ENCODE measurements around the gene ARID3A.

Gene ARID3A

GRCh38 chr19:973726-974563 is 48.1 kb downstream of the ARID3A start:
- DNase-seq: no peak
- TF ChIP-seq GATA1 (IDR thresholded peaks at IDR 0.05; ENCODE audit: low read depth, low read length) (no peak), POLR2A (IDR thresholded peaks at IDR 0.05; ENCODE audit: low read length) (no peak)

- TF ChIP-seq POLR2A (IDR thresholded peaks at IDR 0.05; ENCODE audit: low read length): no peak
- TF ChIP-seq GATA1 (IDR thresholded peaks at IDR 0.05; ENCODE audit: low read depth, low read length): no peak
- DNase-seq: no peak
These were observed 48.9 kb downstream of the ARID3A start for GRCh38 chr19:974564-975257.

DNA sequence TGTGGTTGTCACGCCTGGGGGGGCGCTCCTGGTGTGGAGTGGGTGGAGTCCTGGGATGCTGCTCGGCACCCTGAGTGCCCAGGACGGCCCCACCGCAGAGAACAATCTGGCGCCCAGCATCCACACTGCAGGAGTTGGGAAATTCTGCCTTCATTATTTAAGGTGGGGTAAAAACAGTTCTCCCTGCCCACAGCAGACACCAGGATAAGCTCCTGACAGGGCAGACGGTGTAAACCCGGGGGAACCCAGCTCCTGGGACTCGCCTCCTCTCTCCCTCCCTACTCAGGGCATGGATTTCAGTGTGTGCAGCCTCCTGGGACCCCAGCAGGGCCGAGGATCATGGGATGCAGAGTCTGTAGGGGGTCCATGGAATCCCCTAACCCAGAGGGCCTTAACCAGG is 50.6 kb downstream of the ARID3A start:
- DNase-seq: no peak
- no peak for TF ChIP-seq POLR2A (IDR thresholded peaks at IDR 0.05; ENCODE audit: low read length)
- TF ChIP-seq GATA1 (IDR thresholded peaks at IDR 0.05; ENCODE audit: low read depth, low read length): no peak

DNA sequence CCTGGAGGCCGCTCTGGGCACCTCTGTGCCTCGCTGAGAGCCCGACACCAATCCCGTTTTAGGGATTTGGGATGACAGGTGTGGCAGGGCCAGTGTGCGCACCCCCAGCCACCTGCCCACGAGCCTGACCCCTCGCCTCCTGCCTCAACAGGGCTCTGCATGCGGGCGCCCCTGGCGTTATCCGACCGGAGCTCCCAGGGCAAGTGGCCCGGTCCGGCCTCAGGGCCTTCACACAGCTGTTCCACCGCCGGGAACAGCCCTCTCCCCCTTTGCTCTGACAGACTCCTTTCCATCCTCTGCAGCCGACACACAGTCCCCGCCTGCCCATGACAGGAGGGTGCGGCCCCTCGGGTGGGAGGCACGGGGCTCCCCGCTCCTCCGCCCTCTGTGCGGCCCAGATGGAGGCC is 51.2 kb downstream of the ARID3A start:
- no peak for DNase-seq
- TF ChIP-seq POLR2A (IDR thresholded peaks at IDR 0.05; ENCODE audit: low read length) (no peak), GATA1 (IDR thresholded peaks at IDR 0.05; ENCODE audit: low read depth, low read length) (no peak)

- no peak for DNase-seq
- TF ChIP-seq POLR2A (IDR thresholded peaks at IDR 0.05; ENCODE audit: low read length) (no peak), GATA1 (IDR thresholded peaks at IDR 0.05; ENCODE audit: low read depth, low read length) (no peak)
These were observed 53.5 kb downstream of the ARID3A start for GRCh38 chr19:979318-979741.

GRCh38 chr19:980133-980998 is 54.5 kb downstream of the ARID3A start:
- DNase-seq: no peak
- TF ChIP-seq POLR2A (IDR thresholded peaks at IDR 0.05; ENCODE audit: low read length): no peak
- TF ChIP-seq GATA1 (IDR thresholded peaks at IDR 0.05; ENCODE audit: low read depth, low read length): no peak

DNA sequence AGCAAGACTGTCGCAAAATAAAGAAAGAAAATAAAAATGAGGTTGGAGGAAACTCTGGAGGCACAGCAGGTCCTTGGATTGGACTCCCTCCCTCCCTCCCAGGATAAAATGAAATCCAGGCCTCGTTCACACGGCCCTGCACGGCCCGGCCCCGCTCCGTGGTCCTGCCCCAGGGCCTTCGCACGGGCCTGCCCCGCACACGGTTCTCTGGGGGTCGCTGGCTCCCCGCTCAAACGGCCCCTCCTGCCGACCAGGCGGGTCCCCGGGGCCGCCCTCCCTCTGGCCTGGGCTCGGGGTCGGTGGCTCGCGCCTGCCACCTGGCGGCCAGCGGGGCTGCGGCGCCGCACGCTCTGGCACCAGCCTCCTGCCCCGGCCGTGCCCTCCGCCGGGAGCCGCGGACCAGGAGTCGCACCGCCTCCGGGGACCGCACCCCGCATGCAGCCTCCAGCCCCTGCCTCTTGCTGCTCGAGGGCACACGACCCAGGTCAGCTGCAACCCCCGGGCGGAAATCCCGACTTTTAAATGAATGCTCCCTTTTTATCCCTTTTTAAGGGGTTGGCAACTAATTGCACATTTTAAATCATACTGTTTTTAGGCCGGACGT is 56.8 kb downstream of the ARID3A start:
- DNase-seq: peak; percentile 81 to 89

GRCh38 chr19:984165-984967 is 58.5 kb downstream of the ARID3A start, which contains the start of gene WDR18:
WDR18 (plus strand) TSS chr19:984345; CDS start chr19:984354, 9 bp downstream.
- TF ChIP-seq POLR2A (IDR thresholded peaks at IDR 0.05; ENCODE audit: low read length) (peak; percentile 74), GATA1 (IDR thresholded peaks at IDR 0.05; ENCODE audit: low read depth, low read length) (no peak)

More for the DNA sequence above, 56.8 kb downstream of the ARID3A start:
- TF ChIP-seq GATA1 (IDR thresholded peaks at IDR 0.05; ENCODE audit: low read depth, low read length) (no peak), POLR2A (IDR thresholded peaks at IDR 0.05; ENCODE audit: low read length) (no peak)

GRCh38 chr19:986083-986482 is 60.2 kb downstream of the ARID3A start:
- DNase-seq: no peak
- TF ChIP-seq POLR2A (IDR thresholded peaks at IDR 0.05; ENCODE audit: low read length): no peak

More at GRCh38 chr19:984165-984967, 58.5 kb downstream of the ARID3A start, which contains the start of gene WDR18:
- DNase-seq: peak; percentile 93 to 96

DNA sequence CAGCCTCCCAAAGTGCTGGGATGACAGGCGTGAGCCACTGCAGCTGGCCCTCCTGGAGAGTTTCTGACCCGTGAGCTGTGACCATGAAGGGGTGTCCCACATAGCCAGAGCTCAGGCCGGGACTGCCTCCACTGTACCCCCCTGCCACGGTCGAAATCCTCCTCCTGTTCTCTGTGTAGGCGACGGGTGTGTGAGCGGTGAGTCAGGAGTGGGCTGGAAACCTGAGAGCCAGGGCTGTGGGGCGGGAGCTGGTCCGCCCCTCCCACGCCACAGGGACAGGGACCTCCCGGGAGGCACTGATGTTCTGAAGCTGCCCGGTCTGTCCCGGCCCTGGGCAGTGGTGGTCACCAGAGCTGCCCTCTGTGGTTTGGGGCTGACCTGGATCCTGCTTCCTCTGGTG is 62.2 kb downstream of the ARID3A start:
- no peak for TF ChIP-seq GATA1 (IDR thresholded peaks at IDR 0.05; ENCODE audit: low read depth, low read length)
- TF ChIP-seq POLR2A (IDR thresholded peaks at IDR 0.05; ENCODE audit: low read length): no peak
- no peak for DNase-seq

DNA sequence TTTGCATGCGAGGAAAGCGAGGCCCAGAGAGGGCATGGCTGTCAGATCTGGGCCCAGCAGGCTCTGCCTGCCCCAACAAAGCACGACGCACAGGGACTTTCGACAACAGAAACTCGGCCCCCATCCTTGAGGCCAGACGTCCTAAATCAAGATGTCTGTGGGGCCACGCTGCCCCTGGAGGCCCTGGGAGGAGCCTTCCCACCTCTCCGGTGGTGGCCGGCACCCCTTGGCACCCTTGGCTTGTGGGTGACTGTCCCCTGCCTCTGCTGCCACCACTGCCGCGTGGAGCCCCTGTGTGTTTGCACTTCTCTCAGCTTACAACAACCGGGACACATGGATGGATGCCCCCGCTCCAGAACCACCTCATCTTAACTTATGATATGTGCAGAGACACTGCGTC is 62.7 kb downstream of the ARID3A start:
- no peak for TF ChIP-seq GATA1 (IDR thresholded peaks at IDR 0.05; ENCODE audit: low read depth, low read length)
- no peak for TF ChIP-seq POLR2A (IDR thresholded peaks at IDR 0.05; ENCODE audit: low read length)
- no peak for DNase-seq

DNA sequence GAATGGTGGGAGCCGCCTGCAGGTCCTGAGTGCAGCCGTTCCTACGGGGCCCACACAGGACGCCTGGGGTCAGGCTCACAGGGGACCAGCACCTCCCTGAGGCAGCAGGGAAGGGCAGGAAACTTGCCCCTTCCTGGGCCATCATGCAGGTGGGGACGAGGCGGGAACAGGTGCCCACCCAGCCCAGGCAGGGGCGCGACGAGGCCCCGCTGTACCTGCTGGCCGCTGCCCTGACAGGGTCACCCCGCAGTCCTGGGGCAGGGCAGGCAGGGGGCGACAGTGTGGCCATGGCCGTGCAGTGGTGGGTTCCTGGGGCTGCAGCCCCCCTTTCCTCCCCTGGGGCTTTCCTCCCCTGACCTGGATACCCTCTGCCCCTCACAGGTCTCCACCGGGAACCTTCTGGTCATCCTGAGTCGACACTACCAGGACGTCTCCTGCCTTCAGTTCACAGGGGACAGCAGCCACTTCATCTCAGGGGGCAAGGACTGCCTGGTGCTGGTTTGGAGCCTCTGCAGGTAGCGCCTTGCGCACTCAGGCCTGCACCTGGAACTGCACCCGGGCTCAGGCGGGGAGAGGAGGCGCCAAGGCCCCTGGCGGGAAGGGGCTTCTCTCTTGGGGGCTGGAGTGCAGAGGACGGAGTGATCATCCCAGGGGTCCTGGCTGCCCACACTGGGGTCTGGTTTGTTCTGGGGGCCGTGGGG is 63.7 kb downstream of the ARID3A start:
- no peak for DNase-seq
- TF ChIP-seq POLR2A (IDR thresholded peaks at IDR 0.05; ENCODE audit: low read length) (no peak), GATA1 (IDR thresholded peaks at IDR 0.05; ENCODE audit: low read depth, low read length) (no peak)

All from erythroblast (primary cell).